Ovary (tissue), 3 donors: ENCODE results near the gene ARHGAP10.

Experiments
- EP300 ChIP-seq: sonication (generic); formaldehyde crosslinking; IDR thresholded peaks from one replicate; pipeline ENCODE4 v1.6.1; 2017; ENCODE audit warnings: antibody characterized with exemption
- POLR2A ChIP-seq: fragments of 450-650 bp; IDR thresholded peaks from one replicate; pipeline ENCODE4 v1.6.1; 2017; ENCODE audit warnings: antibody characterized with exemption, mild to moderate bottlenecking, moderate library complexity
- TF ChIP-seq, protein P1 (sequence below), 3 donors: fragments of 450-650 bp in 2 of 3; fragments of 200-600 bp in 1 of 3; IDR thresholded peaks; one replicate each; pipeline versions ENCODE4 v1.5.1 to v1.8.0; 2016 to 2022; ENCODE audit warnings: antibody characterized with exemption in 3 of 3, mild to moderate bottlenecking in 1 of 3
- donor health status: DM: no; HTN: no; CAD: no.

- TF ChIP-seq, protein P1, sequence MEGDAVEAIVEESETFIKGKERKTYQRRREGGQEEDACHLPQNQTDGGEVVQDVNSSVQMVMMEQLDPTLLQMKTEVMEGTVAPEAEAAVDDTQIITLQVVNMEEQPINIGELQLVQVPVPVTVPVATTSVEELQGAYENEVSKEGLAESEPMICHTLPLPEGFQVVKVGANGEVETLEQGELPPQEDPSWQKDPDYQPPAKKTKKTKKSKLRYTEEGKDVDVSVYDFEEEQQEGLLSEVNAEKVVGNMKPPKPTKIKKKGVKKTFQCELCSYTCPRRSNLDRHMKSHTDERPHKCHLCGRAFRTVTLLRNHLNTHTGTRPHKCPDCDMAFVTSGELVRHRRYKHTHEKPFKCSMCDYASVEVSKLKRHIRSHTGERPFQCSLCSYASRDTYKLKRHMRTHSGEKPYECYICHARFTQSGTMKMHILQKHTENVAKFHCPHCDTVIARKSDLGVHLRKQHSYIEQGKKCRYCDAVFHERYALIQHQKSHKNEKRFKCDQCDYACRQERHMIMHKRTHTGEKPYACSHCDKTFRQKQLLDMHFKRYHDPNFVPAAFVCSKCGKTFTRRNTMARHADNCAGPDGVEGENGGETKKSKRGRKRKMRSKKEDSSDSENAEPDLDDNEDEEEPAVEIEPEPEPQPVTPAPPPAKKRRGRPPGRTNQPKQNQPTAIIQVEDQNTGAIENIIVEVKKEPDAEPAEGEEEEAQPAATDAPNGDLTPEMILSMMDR (IDR thresholded peaks at IDR 0.05) = no peak
- TF ChIP-seq POLR2A (no peak), EP300 (no peak)
These were observed 223.0 kb downstream of the ARHGAP10 start for GRCh38 chr4:147954850-147955249.
